DMS114 treated with DMSO at 0.1 percent for 48 hours (cell line): ENCODE data around the gene PPP2R5A.
"Not testable (repeated sequence)": the region's sequence is repeated elsewhere in the genome, so short reads cannot be mapped to it uniquely, and the experiment has no call there.

ENCODE experiments used
- DNase-seq: peaks from one replicate; lab custom pipeline; 2025; ENCODE audit not compliant: unreplicated experiment; lab: John Stamatoyannopoulos, UW

Gene PPP2R5A

GRCh38 chr1:212267017-212267416, 18.2 kb upstream of the PPP2R5A start:
- DNase-seq = no peak

- no peak for DNase-seq
These were observed 17.8 kb upstream of the PPP2R5A start for GRCh38 chr1:212267460-212267859.

GRCh38 chr1:212269306-212269705, 15.9 kb upstream of the PPP2R5A start:
- DNase-seq = no peak

GRCh38 chr1:212270564-212270963, 14.6 kb upstream of the PPP2R5A start:
- DNase-seq = no peak

DNA sequence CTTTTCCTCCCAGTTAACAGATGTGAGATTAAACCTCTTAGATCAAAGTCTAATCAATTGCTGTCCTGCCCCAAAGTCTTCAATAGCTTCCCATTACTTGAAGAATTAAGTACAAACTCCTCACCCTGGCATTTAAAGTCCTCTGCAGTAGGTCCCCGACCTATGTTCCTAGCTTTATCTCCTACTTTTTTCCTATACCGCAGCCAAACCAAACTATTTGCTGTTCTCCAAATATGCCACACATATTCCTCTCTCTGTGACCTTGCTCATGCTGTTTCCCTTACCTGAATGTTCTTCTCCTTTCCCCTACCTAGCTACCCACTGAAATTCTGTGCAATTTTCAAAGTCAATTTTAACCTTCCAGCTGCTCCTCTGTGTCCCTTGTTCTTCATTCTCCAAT, 14.0 kb upstream of the PPP2R5A start:
- no peak for DNase-seq

GRCh38 chr1:212271823-212272485, 13.3 kb upstream of the PPP2R5A start:
- DNase-seq = no peak

DNA sequence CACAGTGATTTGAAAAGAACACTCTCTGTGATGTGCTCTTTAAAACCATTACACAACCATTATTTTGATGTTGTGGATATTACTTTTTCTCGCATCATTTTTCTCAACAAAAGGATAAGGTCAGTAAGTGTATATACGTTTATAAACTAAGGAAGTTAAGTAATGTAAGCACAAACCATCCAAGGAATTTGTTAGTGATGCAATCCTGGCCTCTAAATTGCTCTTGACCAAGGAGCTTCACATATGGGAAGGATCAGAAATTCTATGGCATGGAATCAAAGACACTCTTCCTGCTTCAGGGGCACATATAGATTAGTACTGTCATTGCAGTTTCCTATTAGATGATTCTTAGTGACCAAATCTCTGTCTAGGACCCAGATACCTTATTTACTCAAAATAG, 3.6 kb upstream of the PPP2R5A start:
- DNase-seq = no peak

DNA sequence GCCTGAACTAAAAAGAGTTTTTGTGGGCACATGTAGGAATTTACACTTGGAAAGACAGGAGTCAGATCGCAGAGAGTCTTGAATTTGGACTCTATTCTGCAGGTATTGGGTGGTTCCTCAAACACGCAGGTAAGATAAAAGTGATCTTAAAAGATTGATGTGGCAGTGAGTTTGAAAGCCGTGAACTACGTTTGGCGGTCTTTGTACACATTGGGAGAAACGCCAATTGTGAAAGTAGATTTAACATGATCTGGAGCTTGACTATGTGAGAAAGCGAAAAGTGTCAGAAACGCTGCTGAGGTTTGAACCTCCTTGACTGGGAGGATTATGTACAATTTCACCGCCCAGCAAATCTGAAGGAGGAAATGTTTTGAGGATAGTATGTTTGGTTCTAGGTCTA, 1.5 kb upstream of the PPP2R5A start:
- DNase-seq = no peak

GRCh38 chr1:212284332-212284743, 872 bp upstream of the PPP2R5A start:
- no peak for DNase-seq

DNA sequence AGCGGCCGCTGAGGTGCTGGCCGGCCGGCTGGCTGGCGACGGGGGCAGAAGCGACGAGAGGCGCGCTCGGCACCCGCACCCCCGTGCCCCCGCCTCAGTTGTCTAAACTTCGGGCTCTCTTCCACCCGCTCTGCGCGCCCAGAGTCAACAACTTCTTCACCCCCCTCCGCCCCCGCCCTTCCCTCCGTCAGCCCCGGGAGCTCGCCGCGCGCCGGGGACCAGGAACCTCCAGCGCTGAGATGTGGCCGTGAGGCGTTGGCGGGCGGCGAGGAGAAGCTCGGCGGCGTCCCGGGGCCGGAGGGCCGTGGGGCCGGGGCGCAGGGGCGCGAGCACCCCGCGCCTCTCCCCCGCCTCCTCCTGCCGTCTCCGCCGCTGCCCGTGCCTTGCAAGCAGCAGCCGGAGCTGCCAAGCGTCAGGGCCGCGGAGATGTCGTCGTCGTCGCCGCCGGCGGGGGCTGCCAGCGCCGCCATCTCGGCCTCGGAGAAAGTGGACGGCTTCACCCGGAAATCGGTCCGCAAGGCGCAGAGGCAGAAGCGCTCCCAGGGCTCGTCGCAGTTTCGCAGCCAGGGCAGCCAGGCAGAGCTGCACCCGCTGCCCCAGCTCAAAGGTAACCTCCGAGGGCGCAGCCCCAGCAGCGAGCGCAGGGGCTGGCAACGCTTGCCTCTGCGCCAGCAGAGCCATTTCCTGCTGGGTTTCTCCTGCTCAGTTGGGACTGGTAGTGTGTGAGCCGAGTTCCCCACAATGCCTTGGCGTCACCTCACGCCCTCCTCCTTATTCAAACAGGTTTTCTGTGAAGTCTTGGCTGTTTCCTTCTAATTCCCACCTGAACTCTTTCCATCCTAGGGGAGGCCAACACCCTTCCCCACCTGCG, 710 bp downstream of the PPP2R5A start:
- no peak for DNase-seq

DNA sequence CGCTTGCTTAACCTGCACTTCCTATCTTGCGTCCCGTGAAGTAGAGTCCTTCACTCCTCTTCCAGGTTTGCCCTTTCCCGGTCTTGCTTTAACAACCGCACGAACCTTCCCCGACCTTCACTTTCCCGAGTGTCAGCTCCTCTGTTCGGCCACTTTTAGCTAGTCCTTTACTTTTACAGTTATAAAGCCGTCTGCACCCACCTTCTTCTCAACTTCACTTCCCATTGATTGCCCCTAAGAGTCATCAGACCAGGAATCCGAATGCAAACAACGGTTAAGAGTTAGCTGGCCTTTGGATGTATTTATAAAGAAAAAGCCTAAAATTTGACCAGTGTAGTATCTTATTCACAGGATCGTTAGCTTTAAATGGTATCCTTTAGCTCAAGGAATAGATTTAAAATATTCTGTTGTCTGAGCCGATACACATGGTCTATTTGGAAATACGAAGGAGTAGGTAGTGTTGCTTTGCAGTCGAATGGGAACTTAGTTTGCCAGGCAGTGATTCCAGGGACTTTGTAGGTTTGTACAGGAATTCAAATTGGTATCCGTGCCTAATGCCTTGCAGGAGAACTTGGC, 1.4 kb downstream of the PPP2R5A start:
- DNase-seq = no peak

GRCh38 chr1:212287261-212287895, 2.2 kb downstream of the PPP2R5A start:
- no peak for DNase-seq

GRCh38 chr1:212287995-212288394, 2.8 kb downstream of the PPP2R5A start:
- DNase-seq = not testable (repeated sequence)

- no peak for DNase-seq
These were observed 3.4 kb downstream of the PPP2R5A start for GRCh38 chr1:212288615-212289014.

DNA sequence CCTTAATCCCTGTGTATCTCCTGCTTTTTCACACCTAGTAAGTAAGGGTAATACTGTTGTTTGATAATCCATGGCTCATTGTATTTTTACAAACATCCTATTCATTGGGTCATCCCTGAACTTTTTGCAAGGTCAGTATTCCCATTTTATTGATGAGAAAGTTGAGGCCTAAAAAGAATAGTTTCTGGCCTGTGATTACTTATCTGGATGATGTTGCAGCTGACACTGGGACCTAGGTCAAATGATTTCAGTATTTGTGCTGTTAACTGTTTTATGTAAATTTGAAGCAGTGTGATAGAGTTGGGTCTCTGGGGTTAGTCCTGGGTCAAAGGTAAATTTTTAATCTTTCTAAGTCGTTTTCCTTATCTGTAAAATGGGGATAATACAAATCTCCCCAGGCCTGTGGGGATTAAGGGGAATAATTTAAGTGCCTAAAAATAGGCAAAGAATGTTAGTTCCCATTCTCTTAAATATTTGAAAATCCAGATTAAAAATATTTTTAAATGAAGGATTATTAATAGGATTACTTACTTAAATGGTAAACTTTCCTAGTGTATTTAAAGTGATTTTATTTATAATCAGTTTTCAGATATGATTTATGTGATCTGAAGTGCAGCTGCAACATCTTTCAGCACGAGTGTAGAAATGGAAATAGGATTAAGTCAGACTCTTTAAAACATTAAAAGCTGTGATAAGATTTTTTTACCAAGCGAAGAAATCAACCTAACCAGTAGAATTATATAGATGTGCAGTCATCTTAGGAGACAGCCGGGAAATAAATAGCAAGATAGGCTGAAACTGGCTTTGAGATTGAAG, 4.3 kb downstream of the PPP2R5A start:
- DNase-seq = no peak

DNA sequence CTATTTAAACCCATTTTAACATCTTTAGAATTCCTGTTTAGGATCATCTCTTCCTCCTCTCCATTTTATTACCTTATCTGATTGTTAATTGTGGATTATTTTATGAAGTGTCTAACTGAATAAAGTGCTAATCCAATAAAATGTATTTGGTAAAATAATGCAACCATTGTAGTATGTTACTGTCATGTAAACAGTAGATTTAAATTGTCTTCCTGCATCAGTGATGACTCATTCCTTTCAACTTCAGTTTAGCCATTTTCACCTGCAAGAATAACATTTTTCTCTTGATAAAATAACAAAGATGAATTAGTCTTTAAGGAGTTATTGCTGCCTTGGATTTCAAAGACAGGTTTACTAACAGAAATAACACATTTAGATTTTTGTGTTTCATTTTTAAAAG, 5.4 kb downstream of the PPP2R5A start:
- no peak for DNase-seq

- no peak for DNase-seq
These were observed 6.4 kb downstream of the PPP2R5A start for GRCh38 chr1:212291505-212292134.

DNA sequence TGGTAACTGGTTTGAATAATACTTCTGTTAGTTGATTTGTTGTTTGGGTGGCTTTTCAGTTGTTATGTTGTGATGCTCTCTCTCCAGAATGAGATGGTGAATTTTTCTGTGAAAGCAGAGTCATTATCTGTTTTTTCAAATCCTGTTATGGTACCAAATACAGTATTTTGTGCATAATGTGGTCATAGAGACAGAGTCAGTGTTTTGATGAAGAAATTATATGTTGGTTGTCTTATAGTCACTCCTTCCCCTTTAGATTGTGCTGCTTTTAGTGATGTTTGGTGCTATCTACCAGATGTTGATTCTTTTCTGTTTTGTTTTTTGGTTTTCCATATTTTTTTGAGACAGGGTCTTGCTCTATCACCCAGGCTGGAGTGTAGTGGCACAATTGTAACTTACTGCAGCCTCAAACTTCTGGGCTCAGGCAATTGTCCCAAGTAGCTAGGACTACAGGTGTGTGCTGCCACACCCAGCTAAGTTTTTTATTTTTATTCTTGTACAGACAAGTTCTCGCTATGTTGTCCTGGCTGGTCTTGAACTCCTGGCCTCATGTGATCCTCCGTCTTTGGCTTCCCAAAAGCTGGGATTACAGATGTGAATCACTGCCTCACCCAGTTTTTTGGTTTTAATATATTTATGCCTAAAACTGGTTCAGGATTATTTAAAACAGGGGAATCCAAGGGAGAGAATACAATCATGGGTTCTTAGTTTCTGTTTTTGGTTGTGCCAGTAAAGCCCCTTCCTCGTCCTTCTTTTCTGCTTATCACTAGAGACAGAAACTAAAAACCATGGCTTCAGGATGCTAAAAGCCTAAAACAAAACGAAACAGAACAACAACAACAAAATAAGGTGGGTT, 7.3 kb downstream of the PPP2R5A start:
- no peak for DNase-seq

- peak; percentile 33 for DNase-seq
These were observed 8.4 kb downstream of the PPP2R5A start for GRCh38 chr1:212293579-212293978.
